Mesendoderm (in vitro differentiated cells): ENCODE results near the gene MSRB1.

Experiments
- DNase-seq: peaks from one replicate; pipeline ENCODE4 v3.0.0; 2013
- H2AK5ac ChIP-seq: 2 replicates; pipeline ENCODE4 v1.6.1; 2013; ENCODE audit warnings: low read length, inconsistent platforms
- H2BK120ac ChIP-seq: 2 replicates; pipeline ENCODE4 v1.6.1; 2013; ENCODE audit warnings: low read depth, mild to moderate bottlenecking, low read length, moderate library complexity, mixed read lengths
- H2BK15ac ChIP-seq: replicated peaks from 2 replicates; pipeline ENCODE4 v1.6.1; 2013; ENCODE audit warnings: low read depth, mild to moderate bottlenecking, moderate library complexity
- H2BK5ac ChIP-seq: 2 replicates; pipeline ENCODE4 v1.6.1; 2013; ENCODE audit warnings: low read length, inconsistent platforms
- H3K18ac ChIP-seq: 2 replicates; pipeline ENCODE4 v1.6.1; 2013; ENCODE audit warnings: mild to moderate bottlenecking, low read length, mixed read lengths
- H3K23ac ChIP-seq: one replicate; pipeline ENCODE4 v1.6.1; 2013; ENCODE audit warnings: low read length
- H3K27ac ChIP-seq: 2 replicates; pipeline ENCODE4 v1.5.1; 2013; ENCODE audit warnings: low read depth, mild to moderate bottlenecking, inconsistent platforms, low read length, moderate library complexity
- H3K27me3 ChIP-seq: 2 replicates; pipeline ENCODE4 v1.6.1; 2013; ENCODE audit warnings: low read length, control low read depth, mild to moderate bottlenecking, inconsistent platforms; ENCODE audit not compliant: insufficient read depth, poor library complexity
- H3K36me3 ChIP-seq: 2 replicates; pipeline ENCODE4 v1.6.1; 2013; ENCODE audit warnings: low read length, inconsistent platforms; ENCODE audit not compliant: control insufficient read depth, insufficient read depth
- H3K4ac ChIP-seq: one replicate; pipeline ENCODE4 v1.6.1; 2013; ENCODE audit warnings: low read depth, mild to moderate bottlenecking, low read length, moderate library complexity
- H3K4me1 ChIP-seq: 2 replicates; pipeline ENCODE4 v1.6.1; 2013; ENCODE audit warnings: low read depth, low read length, inconsistent platforms; ENCODE audit not compliant: control insufficient read depth
- H3K4me2 ChIP-seq: 2 replicates; pipeline ENCODE4 v1.6.1; 2013; ENCODE audit warnings: low read length
- H3K4me3 ChIP-seq: 2 replicates; pipeline ENCODE4 v1.5.1; 2013; ENCODE audit warnings: mild to moderate bottlenecking, low read length
- H3K56ac ChIP-seq: one replicate; pipeline ENCODE4 v1.6.1; 2013; ENCODE audit warnings: low read length
- H3K79me1 ChIP-seq: 2 replicates; pipeline ENCODE4 v1.6.1; 2013; ENCODE audit warnings: low read length, inconsistent platforms
- H3K79me2 ChIP-seq: 2 replicates; pipeline ENCODE4 v1.6.1; 2013; ENCODE audit warnings: mild to moderate bottlenecking, low read length; ENCODE audit not compliant: control insufficient read depth, insufficient read depth
- H3K9ac ChIP-seq: 2 replicates; pipeline ENCODE4 v1.6.1; 2013; ENCODE audit warnings: low read length, inconsistent platforms
- H4K5ac ChIP-seq: one replicate; pipeline ENCODE4 v1.6.1; 2013; ENCODE audit warnings: low read length
- H4K8ac ChIP-seq: one replicate; pipeline ENCODE4 v1.6.1; 2013; ENCODE audit warnings: low read depth, mild to moderate bottlenecking, control low read depth, low read length, moderate library complexity
- WGBS: extraction: QIAGEN DNeasy Blood & Tissue Kit; methylation state at CpG from one replicate; pipeline ENCODE4 v1.1.7; 2013; ENCODE audit warnings: low lambda C conversion rate, missing lambda C conversion rate; ENCODE audit not compliant: insufficient coverage; ENCODE audit errors: extremely low coverage; 5-methylcytosine and 5-hydroxymethylcytosine counted together

MSRB1 gene

GRCh38 chr16:1983544-1984346 is 40.7 kb upstream of the MSRB1 start, which contains the start of gene GFER:
GFER (plus strand) TSS chr16:1984193; CDS start chr16:1984219, 26 bp downstream.
- peak within 1 kb of the TSS; percentile 64 for H3K27ac ChIP-seq
- H3K4me2 ChIP-seq: peak within 1 kb of the TSS; percentile 84
- H2BK5ac ChIP-seq: no peak within 1 kb of the TSS
- peak; percentile 96 for DNase-seq
- no peak within 1 kb of the TSS for H2BK15ac ChIP-seq
- WGBS: no CpG with 5 or more reads among the region's 109 CpGs
- H2BK120ac ChIP-seq: no peak within 1 kb of the TSS
- no peak within 1 kb of the TSS for H4K8ac ChIP-seq
- peak within 1 kb of the TSS; percentile 78 for H3K4me3 ChIP-seq
- no peak within 1 kb of the TSS for H2AK5ac ChIP-seq
- peaks cover 5% of the 10 kb centered on the region for H3K4me1 ChIP-seq
- peaks cover 10% of the 10 kb centered on the region for H3K79me1 ChIP-seq
- H3K9ac ChIP-seq: peak within 1 kb of the TSS; percentile 91
- H4K5ac ChIP-seq: no peak within 1 kb of the TSS
- H3K23ac ChIP-seq: no peak within 1 kb of the TSS
- peaks cover 3% of the 10 kb centered on the region for H3K36me3 ChIP-seq
- peaks cover 9% of the 10 kb centered on the region for H3K27me3 ChIP-seq
- peaks cover 2% of the 10 kb centered on the region for H3K79me2 ChIP-seq
- peak within 1 kb of the TSS; percentile 61 for H3K4ac ChIP-seq
- peak within 1 kb of the TSS; percentile 72 for H3K18ac ChIP-seq
- H3K56ac ChIP-seq: peak within 1 kb of the TSS; percentile 96

GRCh38 chr16:1982991-1983543 is 40.1 kb upstream of the MSRB1 start:
- H4K8ac ChIP-seq: no peak overlapping the region
- H3K79me2 ChIP-seq: peaks cover 2% of the 10 kb centered on the region
- H3K9ac ChIP-seq: peak overlapping the region; percentile 37
- no peak overlapping the region for H3K4me3 ChIP-seq
- H3K18ac ChIP-seq: no peak overlapping the region
- no peak overlapping the region for H3K4ac ChIP-seq
- peaks cover 5% of the 10 kb centered on the region for H3K4me1 ChIP-seq
- H2AK5ac ChIP-seq: no peak overlapping the region
- no peak overlapping the region for H3K27ac ChIP-seq
- H3K36me3 ChIP-seq: peaks cover 3% of the 10 kb centered on the region
- no peak overlapping the region for H2BK15ac ChIP-seq
- WGBS: no CpG with 5 or more reads among the region's 19 CpGs
- H3K79me1 ChIP-seq: peaks cover 10% of the 10 kb centered on the region
- H2BK5ac ChIP-seq: no peak overlapping the region
- no peak overlapping the region for H3K56ac ChIP-seq
- H4K5ac ChIP-seq: no peak overlapping the region
- no peak for DNase-seq
- no peak overlapping the region for H3K4me2 ChIP-seq
- no peak overlapping the region for H3K23ac ChIP-seq
- no peak overlapping the region for H2BK120ac ChIP-seq
- H3K27me3 ChIP-seq: peaks cover 9% of the 10 kb centered on the region

GRCh38 chr16:1982013-1982433 is 39.0 kb upstream of the MSRB1 start:
- H3K36me3 ChIP-seq: peaks cover 3% of the 10 kb centered on the region
- no peak overlapping the region for H2BK5ac ChIP-seq
- peaks cover 10% of the 10 kb centered on the region for H3K79me1 ChIP-seq
- no peak overlapping the region for H3K4me2 ChIP-seq
- no peak overlapping the region for H2AK5ac ChIP-seq
- H2BK120ac ChIP-seq: no peak overlapping the region
- H3K4me3 ChIP-seq: no peak overlapping the region
- H3K79me2 ChIP-seq: peaks cover 2% of the 10 kb centered on the region
- H4K8ac ChIP-seq: no peak overlapping the region
- no peak overlapping the region for H3K9ac ChIP-seq
- peaks cover 9% of the 10 kb centered on the region for H3K27me3 ChIP-seq
- no peak overlapping the region for H4K5ac ChIP-seq
- H3K18ac ChIP-seq: no peak overlapping the region
- no peak overlapping the region for H3K4ac ChIP-seq
- H3K4me1 ChIP-seq: peaks cover 5% of the 10 kb centered on the region
- no peak overlapping the region for H3K27ac ChIP-seq
- no peak for DNase-seq
- WGBS: no CpG with 5 or more reads among the region's 5 CpGs
- no peak overlapping the region for H2BK15ac ChIP-seq
- no peak overlapping the region for H3K23ac ChIP-seq
- no peak overlapping the region for H3K56ac ChIP-seq

GRCh38 chr16:1981398-1981836 is 38.4 kb upstream of the MSRB1 start, which contains the start of gene NOXO1:
NOXO1 (minus strand) TSS chr16:1981469; CDS start chr16:1981179, 290 bp downstream.
- Histone ChIP-seq H3K9ac (no peak within 1 kb of the TSS), H2BK15ac (no peak within 1 kb of the TSS), H3K27ac (no peak within 1 kb of the TSS), H4K5ac (no peak within 1 kb of the TSS), H3K27me3 (peaks cover 9% of the 10 kb centered on the region), H3K4me2 (no peak within 1 kb of the TSS), H2BK120ac (no peak within 1 kb of the TSS), H2AK5ac (no peak within 1 kb of the TSS), H3K18ac (no peak within 1 kb of the TSS), H3K23ac (peak within 1 kb of the TSS; percentile 20), H2BK5ac (no peak within 1 kb of the TSS), H3K56ac (peak within 1 kb of the TSS; percentile 7), H3K4ac (no peak within 1 kb of the TSS), H3K36me3 (peaks cover 3% of the 10 kb centered on the region), H3K4me3 (no peak within 1 kb of the TSS), H3K4me1 (peaks cover 5% of the 10 kb centered on the region), H3K79me1 (peaks cover 10% of the 10 kb centered on the region), H4K8ac (no peak within 1 kb of the TSS), H3K79me2 (peaks cover 2% of the 10 kb centered on the region)
- peak; percentile 19 for DNase-seq
- no CpG with 5 or more reads among the region's 6 CpGs for WGBS

- Histone ChIP-seq H3K36me3 (no peaks in the 10 kb centered on the region), H2AK5ac (no peak overlapping the region), H2BK120ac (no peak overlapping the region), H3K4me1 (peaks cover 5% of the 10 kb centered on the region), H3K79me1 (peaks cover 9% of the 10 kb centered on the region), H3K4me3 (no peak overlapping the region), H2BK5ac (no peak overlapping the region), H3K56ac (no peak overlapping the region), H3K18ac (no peak overlapping the region), H3K23ac (peak overlapping the region; percentile 20), H4K8ac (no peak overlapping the region), H2BK15ac (no peak overlapping the region), H3K9ac (no peak overlapping the region), H3K79me2 (peaks cover 2% of the 10 kb centered on the region), H3K4me2 (no peak overlapping the region), H3K27ac (no peak overlapping the region), H3K27me3 (peaks cover 9% of the 10 kb centered on the region), H4K5ac (no peak overlapping the region), H3K4ac (no peak overlapping the region)
- WGBS: no CpG with 5 or more reads among the region's 16 CpGs
- DNase-seq: no peak
Measured at GRCh38 chr16:1980770-1981087, 37.7 kb upstream of the MSRB1 start.
